NCI-H2081 treated with DMSO at 0.1 percent for 48 hours (cell line): ENCODE results near the gene PRICKLE2.

Experiments used
- DNase-seq: peaks from one replicate; lab custom pipeline; 2025; lab: John Stamatoyannopoulos, UW

Gene PRICKLE2

GRCh38 chr3:64155328-64155727, 69.9 kb downstream of the PRICKLE2 start:
- no peak for DNase-seq

- DNase-seq = no peak
These were observed 72.4 kb downstream of the PRICKLE2 start for GRCh38 chr3:64152676-64153466.

DNA sequence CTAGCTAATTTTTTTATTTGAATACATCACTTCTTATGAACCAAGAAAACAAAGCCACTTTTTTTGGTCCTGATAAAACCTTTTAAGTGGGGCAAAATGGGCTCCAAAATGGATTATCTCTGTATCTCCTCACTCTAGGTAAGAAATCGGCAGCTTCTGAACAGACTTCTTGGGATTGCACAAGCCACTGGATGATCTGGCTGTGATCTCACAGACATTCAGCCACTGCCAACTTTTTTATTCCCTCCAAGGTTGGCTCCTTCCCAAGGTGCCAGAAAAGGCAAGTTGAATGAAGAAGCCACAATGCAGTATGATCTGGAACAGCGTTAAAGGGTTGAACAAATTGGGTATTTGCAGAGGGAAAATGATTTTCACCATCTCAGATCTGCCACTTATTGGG, 73.2 kb downstream of the PRICKLE2 start:
- no peak for DNase-seq

GRCh38 chr3:64151342-64151871, 73.9 kb downstream of the PRICKLE2 start:
- no peak for DNase-seq

GRCh38 chr3:64150623-64151207, 74.6 kb downstream of the PRICKLE2 start:
- DNase-seq = no peak

- no peak for DNase-seq
These were observed 75.4 kb downstream of the PRICKLE2 start for GRCh38 chr3:64149886-64150285.

- no peak for DNase-seq
These were observed 76.2 kb downstream of the PRICKLE2 start for GRCh38 chr3:64148955-64149653.

GRCh38 chr3:64147211-64147610, 78.1 kb downstream of the PRICKLE2 start:
- DNase-seq = no peak

DNA sequence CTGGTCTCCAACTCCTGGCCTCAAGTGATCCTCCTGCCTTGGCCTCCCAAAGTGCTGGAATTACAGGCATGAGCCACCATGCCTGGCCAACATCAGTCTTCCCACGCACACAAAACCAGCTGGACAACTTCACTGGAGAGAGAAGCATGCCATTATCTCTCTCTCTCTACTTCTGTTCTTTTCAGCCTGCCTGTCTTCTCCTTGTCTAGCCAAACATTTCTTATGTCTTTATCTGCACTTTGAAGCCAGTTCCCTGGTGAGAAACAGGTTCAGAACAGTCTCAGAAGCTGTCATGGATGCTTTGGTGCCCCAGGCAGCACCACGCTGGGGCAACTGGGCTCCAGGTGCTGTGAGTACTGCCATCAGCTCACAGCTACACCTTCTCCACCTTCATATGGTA, 79.8 kb downstream of the PRICKLE2 start:
- DNase-seq = no peak

GRCh38 chr3:64144241-64144900, 80.9 kb downstream of the PRICKLE2 start:
- no peak for DNase-seq

- no peak for DNase-seq
These were observed 81.7 kb downstream of the PRICKLE2 start for GRCh38 chr3:64143409-64144130.

DNA sequence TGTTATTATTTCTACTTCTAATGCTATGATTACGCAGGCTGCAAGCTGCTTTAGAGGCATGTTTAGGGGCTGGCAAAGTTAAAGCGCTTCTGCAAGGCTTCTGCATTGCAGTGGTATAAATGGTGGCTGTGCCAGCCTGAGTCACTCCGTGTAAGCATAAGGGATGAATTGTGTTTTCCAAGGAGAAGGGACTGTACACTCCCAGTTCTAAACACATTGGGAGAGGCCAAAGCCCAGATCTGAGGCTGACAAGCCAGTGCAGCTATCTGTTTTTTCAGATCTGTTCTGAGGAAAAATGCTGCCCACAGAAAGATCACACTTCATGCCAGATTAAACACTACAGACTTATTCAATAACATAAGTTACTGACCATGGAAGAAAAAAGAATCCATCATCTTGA, 83.8 kb downstream of the PRICKLE2 start:
- no peak for DNase-seq

DNA sequence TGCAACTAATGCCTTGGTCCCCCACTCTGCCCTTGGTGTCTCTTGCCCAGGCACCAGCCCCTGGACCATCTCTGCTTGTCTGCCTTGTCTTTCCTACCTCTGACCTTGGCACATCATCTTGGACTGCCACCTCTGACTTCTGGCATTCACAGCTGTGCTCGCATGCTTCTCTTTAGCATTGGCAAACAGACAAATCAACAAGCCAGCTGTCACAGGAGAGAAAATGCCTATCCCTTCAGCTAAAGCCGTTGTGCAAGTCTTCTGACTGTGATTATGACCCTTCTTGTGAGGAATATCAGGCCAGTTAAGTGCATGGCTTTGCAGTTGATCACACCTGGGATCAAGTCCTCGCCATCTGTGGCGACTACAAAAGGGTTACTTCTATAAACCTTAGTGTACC, 84.6 kb downstream of the PRICKLE2 start:
- no peak for DNase-seq

- DNase-seq = no peak
These were observed 86.5 kb downstream of the PRICKLE2 start for GRCh38 chr3:64138656-64139375.

- no peak for DNase-seq
These were observed 87.2 kb downstream of the PRICKLE2 start for GRCh38 chr3:64138046-64138445.

DNA sequence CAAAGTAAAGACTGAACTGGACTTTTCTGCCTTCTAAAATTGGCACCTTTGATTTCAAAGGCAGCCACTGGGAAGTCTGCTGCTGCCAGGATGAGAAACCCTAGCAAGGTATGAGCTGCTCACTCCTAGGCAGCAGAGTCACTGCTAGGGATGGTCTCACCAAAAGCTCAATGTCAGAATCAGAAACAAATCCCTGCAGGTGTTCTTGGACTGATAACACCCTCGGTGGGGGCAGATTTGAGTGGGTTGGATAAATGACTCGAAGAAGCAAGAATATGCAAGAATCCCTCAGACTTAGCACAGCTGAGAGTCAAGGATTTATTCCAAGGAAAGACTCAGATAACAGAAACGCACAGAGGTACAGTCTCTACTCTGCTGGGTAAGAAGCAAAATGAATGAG, 90.4 kb downstream of the PRICKLE2 start:
- DNase-seq = no peak

- no peak for DNase-seq
These were observed 91.3 kb downstream of the PRICKLE2 start for GRCh38 chr3:64133987-64134386.

- no peak for DNase-seq
These were observed 92.0 kb downstream of the PRICKLE2 start for GRCh38 chr3:64133272-64133671.

- no peak for DNase-seq
These were observed 93.4 kb downstream of the PRICKLE2 start for GRCh38 chr3:64131725-64132469.

GRCh38 chr3:64130436-64130835, 94.8 kb downstream of the PRICKLE2 start:
- no peak for DNase-seq
